Stimulated activated memory B cell treated with anti-CD40 and anti-IgM and Interleukin-4, amounts not matched to agents 10 μg/mL and 1 μg/mL and 100 μg/mL, for 72 hours (primary cell): ENCODE data around the gene PIK3R5.

Experiments
- ATAC-seq: fragments of 150-1000 bp; cut with Tn5 transposase; 2 replicates; pipeline ENCODE4 v1.10.0; 2021
- H3K27ac Mint-ChIP-seq: one replicate; pipeline ENCODE4 v1.8.0; 2022; ENCODE audit warnings: mild to moderate bottlenecking, mixed read lengths
- H3K27me3 Mint-ChIP-seq: one replicate; pipeline ENCODE4 v1.8.0; 2022; ENCODE audit warnings: mixed read lengths
- H3K36me3 Mint-ChIP-seq: one replicate; pipeline ENCODE4 v1.8.0; 2022; ENCODE audit warnings: mixed read lengths
- H3K4me1 Mint-ChIP-seq: one replicate; pipeline ENCODE4 v1.8.0; 2022; ENCODE audit warnings: mixed read lengths
- H3K4me3 Mint-ChIP-seq: one replicate; pipeline ENCODE4 v1.8.0; 2022; ENCODE audit warnings: mild to moderate bottlenecking, moderate library complexity, mixed read lengths
- H3K9me3 Mint-ChIP-seq: one replicate; pipeline ENCODE4 v1.8.0; 2022; ENCODE audit warnings: mixed read lengths

PIK3R5 gene

DNA sequence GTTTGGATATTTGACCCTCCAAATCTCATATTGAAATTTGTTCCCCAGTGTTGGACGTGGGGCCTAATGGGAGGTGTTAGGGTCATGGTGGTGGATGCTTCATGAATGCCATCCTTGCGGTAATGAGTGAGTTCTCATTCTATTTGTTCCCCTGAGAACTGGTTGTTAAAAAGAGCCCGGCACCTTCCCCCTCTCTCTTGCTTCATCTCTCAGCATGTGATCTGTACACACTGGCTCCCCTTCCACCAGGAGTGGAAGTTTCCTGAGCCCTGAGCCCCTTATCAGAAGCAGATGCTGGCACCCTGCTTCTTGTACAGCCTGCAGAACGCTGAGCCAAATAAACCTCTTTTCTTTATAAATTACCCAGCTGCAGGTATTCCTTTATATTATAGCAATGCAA, 123.7 kb downstream of the PIK3R5 start:
- Mint-ChIP-seq H3K4me1 (peaks cover 28% of the 10 kb centered on the region), H3K4me3 (no peak overlapping the region), H3K27ac (no peak overlapping the region), H3K9me3 (peaks cover 3% of the 10 kb centered on the region), H3K36me3 (peaks cover 12% of the 10 kb centered on the region), H3K27me3 (no peaks in the 10 kb centered on the region)
- ATAC-seq, result no peak

DNA sequence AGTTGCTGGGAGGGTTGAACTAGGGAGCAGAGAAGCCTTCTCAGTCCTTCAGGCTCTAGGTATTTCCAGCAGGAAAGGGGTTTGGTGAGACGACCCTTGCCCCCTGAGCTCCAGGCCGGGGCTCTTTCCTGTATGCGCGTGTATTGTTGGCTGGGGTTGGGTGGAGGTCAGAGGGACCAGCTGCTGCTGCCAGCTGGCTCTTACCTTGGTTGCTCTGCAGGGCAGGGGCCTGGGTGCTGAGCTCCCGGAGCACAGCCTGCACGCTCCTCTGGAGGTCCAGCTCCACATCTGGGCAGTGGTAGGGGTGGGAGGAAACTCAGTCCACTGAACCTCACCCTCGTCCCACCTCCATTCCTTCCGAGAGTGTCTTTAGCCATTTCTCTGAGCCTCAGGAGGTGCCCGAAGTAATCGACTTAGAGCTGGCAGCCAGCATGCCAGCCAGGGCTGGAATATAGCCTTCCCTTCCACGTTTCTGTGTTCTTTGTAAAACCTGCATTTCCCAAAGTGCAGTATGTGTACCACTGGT, 126.0 kb downstream of the PIK3R5 start:
- Mint-ChIP-seq H3K27me3 (no peaks in the 10 kb centered on the region), H3K4me3 (no peak overlapping the region)

GRCh38 chr17:8838551-8839095, 126.9 kb downstream of the PIK3R5 start:
- peaks cover 38% of the 10 kb centered on the region for H3K36me3 Mint-ChIP-seq
- H3K27ac Mint-ChIP-seq, result no peak overlapping the region
- H3K9me3 Mint-ChIP-seq, result no peaks in the 10 kb centered on the region
- no peaks in the 10 kb centered on the region for H3K27me3 Mint-ChIP-seq
- ATAC-seq, result no peak
- no peak overlapping the region for H3K4me3 Mint-ChIP-seq
- H3K4me1 Mint-ChIP-seq, result peaks cover 23% of the 10 kb centered on the region

More for the DNA sequence above, 126.0 kb downstream of the PIK3R5 start:
- Mint-ChIP-seq H3K9me3 (no peaks in the 10 kb centered on the region), H3K27ac (no peak overlapping the region), H3K36me3 (peaks cover 32% of the 10 kb centered on the region), H3K4me1 (peaks cover 28% of the 10 kb centered on the region)
- no peak for ATAC-seq

- Mint-ChIP-seq H3K36me3 (peaks cover 38% of the 10 kb centered on the region), H3K4me1 (peaks cover 14% of the 10 kb centered on the region), H3K27me3 (no peaks in the 10 kb centered on the region), H3K27ac (peak overlapping the region; percentile 35), H3K9me3 (no peaks in the 10 kb centered on the region), H3K4me3 (no peak overlapping the region)
- no peak for ATAC-seq
These were observed 127.9 kb downstream of the PIK3R5 start for GRCh38 chr17:8837563-8838075.

GRCh38 chr17:8836821-8837562, 128.5 kb downstream of the PIK3R5 start:
- no peaks in the 10 kb centered on the region for H3K27me3 Mint-ChIP-seq
- no peak overlapping the region for H3K4me3 Mint-ChIP-seq
- ATAC-seq, result no peak
- H3K9me3 Mint-ChIP-seq, result no peaks in the 10 kb centered on the region
- peaks cover 38% of the 10 kb centered on the region for H3K36me3 Mint-ChIP-seq
- peak overlapping the region; percentile 35 for H3K27ac Mint-ChIP-seq
- H3K4me1 Mint-ChIP-seq, result peaks cover 8% of the 10 kb centered on the region

GRCh38 chr17:8835631-8836364, 129.7 kb downstream of the PIK3R5 start:
- no peaks in the 10 kb centered on the region for H3K27me3 Mint-ChIP-seq
- H3K27ac Mint-ChIP-seq, result no peak overlapping the region
- H3K4me1 Mint-ChIP-seq, result peaks cover 6% of the 10 kb centered on the region
- peaks cover 38% of the 10 kb centered on the region for H3K36me3 Mint-ChIP-seq
- no peak for ATAC-seq
- H3K4me3 Mint-ChIP-seq, result no peak overlapping the region
- no peaks in the 10 kb centered on the region for H3K9me3 Mint-ChIP-seq

DNA sequence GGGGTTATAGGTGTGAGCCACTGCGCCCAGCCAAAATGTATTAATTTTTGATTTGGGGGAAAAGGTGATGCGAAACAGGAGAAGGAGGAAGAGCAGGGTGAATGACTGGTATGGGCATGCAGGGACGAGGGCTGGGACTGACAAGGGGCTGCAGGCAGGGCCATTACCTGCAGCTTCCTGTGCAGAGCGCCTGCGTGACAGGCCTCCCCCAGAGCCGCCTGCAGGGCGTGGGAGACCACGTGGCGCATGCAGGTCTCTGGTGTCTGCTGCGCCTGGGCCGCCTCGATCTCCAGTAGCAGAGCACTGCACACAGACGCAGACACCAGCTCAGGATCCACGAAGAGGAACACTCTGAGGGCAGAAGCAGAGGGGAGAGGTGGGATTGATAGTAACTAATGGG, 130.4 kb downstream of the PIK3R5 start:
- no peak for ATAC-seq
- no peaks in the 10 kb centered on the region for H3K27me3 Mint-ChIP-seq
- no peaks in the 10 kb centered on the region for H3K9me3 Mint-ChIP-seq
- H3K4me1 Mint-ChIP-seq, result peaks cover 6% of the 10 kb centered on the region
- peaks cover 38% of the 10 kb centered on the region for H3K36me3 Mint-ChIP-seq
- H3K27ac Mint-ChIP-seq, result no peak overlapping the region
- H3K4me3 Mint-ChIP-seq, result no peak overlapping the region

GRCh38 chr17:8832711-8833352, 132.7 kb downstream of the PIK3R5 start:
- no peak for ATAC-seq
- Mint-ChIP-seq H3K27me3 (no peaks in the 10 kb centered on the region), H3K27ac (no peak overlapping the region)

DNA sequence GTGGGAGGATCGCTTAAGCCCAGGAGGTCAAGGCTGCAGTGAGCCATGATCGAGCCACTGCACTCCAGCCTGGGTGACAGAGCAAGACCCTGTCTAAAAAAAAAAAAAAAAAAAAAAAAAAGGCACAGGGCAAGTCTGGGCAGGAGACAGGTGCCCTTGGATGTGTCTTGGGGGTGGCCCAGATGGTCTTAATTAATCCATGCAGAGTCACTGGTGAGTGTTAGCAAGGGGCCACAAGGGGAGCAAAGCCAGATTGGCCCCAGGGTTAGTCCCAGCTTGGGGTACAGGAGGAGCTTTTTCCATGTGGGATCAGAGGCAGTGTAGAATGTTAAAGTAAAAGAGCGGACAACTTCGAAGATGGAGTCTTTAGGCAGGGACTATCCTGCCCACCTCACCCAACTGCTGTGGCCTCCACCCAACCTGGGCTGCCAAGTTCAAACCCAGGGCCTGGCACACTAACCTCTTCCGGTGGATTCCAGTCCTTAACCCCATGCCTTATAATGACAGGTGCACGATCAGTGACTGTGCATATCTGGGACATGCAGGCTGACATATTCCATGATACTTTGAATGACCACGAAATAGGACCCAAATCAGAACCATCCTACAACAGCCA, 134.2 kb downstream of the PIK3R5 start:
- no peak for ATAC-seq
- Mint-ChIP-seq H3K9me3 (no peaks in the 10 kb centered on the region), H3K27me3 (no peaks in the 10 kb centered on the region), H3K36me3 (peaks cover 22% of the 10 kb centered on the region), H3K4me1 (no peaks in the 10 kb centered on the region), H3K27ac (no peak overlapping the region), H3K4me3 (no peak overlapping the region)

More at GRCh38 chr17:8832711-8833352, 132.7 kb downstream of the PIK3R5 start:
- Mint-ChIP-seq H3K9me3 (no peaks in the 10 kb centered on the region), H3K4me3 (no peak overlapping the region), H3K4me1 (peaks cover 4% of the 10 kb centered on the region), H3K36me3 (peaks cover 35% of the 10 kb centered on the region)

DNA sequence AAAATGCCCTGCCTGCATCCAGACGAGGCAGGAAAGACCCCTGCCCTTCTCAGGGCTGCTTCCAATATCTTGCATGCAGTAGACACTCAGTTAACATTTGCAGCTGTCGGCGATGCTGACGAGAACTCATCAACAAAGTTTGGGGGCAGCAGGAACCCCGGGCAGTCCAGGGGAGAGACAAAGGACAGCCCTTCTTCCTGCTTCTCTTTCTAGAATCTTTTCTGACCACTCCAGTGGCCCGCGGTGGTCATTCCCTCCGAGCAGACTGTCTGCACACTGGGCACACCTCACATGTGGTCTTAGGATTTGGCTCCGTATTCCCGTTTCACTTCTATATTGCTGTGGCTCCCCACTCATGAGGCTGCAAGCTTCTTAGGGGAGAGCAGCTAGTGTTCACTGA, 135.4 kb downstream of the PIK3R5 start:
- no peak for ATAC-seq
- Mint-ChIP-seq H3K4me1 (no peaks in the 10 kb centered on the region), H3K36me3 (peaks cover 11% of the 10 kb centered on the region), H3K27ac (no peak overlapping the region), H3K27me3 (no peaks in the 10 kb centered on the region), H3K4me3 (no peak overlapping the region), H3K9me3 (no peaks in the 10 kb centered on the region)

DNA sequence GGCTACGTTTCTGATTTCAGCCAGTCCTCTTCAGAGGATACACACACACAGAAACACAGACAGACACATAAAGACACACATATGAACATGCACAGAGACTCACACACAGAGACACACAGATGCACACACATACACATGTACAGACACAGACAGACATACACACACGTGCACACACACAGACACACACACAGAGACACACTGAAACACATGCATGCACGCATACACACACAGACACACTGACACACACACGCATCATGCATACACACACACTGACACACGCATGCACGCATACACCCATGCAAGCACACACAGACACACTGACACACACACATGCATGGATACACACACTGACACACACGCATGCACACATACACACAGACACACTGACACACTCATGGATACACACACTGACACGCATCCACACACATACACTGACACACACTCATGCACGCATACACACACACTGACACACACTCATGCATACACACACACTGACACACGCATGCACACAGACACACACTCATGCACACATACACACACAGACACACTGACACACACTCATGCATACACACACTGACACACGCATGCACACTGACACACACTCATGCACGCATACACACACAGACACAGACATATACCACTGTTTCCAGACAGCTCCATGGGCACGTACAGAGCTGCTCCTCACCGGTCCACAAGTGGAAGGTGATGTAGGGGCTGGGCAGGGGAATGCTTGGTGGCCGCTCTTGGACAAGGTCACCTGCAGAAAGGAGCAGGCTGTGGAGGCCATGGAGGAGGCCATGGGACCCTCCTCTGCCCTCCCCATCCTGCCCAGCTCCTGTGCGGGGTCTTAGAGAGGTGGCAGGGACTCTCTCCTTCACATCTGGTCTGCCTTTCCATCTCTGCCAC, 136.2 kb downstream of the PIK3R5 start:
- Mint-ChIP-seq H3K4me3 (no peak overlapping the region), H3K27ac (no peak overlapping the region), H3K27me3 (no peaks in the 10 kb centered on the region), H3K36me3 (peaks cover 5% of the 10 kb centered on the region), H3K9me3 (peaks cover 3% of the 10 kb centered on the region), H3K4me1 (no peaks in the 10 kb centered on the region)
- ATAC-seq, result no peak
